ENCODE results near the gene ACTN3.

ACTN3 gene

GRCh38 chr11:66564538-66564937 is 17.8 kb downstream of the ACTN3 start:
- 94% methylated on average over 14 of the region's 14 CpGs for WGBS, 2 experiments
- Histone ChIP-seq H3K27me3 (ENCODE audit: control insufficient read depth, insufficient read depth, low read length, poor library complexity, severe bottlenecking) (peaks cover 6% of the 10 kb centered on the region), H3K4me1 (ENCODE audit: control insufficient read depth, insufficient read depth, low read length) (no peaks in the 10 kb centered on the region), H3K27ac (ENCODE audit: insufficient read depth, low read depth, low read length, poor library complexity, severe bottlenecking) (no peak overlapping the region), H3K9me3 (ENCODE audit: control insufficient read depth, low read length) (no peaks in the 10 kb centered on the region), H3K4me3 (ENCODE audit: insufficient read depth, low read depth, low read length) (no peak overlapping the region), H3K36me3 (ENCODE audit: control insufficient read depth, insufficient read depth, low read length) (peaks cover 7% of the 10 kb centered on the region)

DNA sequence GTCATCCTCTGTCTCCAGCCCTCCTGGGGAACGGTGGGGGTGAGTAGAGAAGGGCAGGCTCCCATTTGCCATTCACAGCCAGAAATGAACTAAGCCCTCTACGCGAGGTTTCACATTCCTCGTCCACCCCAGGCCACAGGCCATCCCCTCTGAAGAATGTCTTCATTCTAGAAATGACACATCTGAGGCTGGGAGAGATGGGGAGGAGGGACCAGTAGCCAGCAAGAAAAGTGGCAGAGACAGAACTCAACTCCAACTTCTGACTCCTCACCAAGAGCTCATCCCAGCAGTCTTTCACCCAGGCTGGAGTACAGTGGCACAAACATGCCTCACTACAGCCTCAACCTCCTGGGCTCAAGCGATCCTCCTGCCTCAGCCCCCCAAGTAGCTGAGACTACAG is 18.3 kb downstream of the ACTN3 start:
- H3K36me3 ChIP-seq (ENCODE audit: control insufficient read depth, insufficient read depth, low read length) = peaks cover 7% of the 10 kb centered on the region
- no peaks in the 10 kb centered on the region for H3K9me3 ChIP-seq (ENCODE audit: control insufficient read depth, low read length)
- peaks cover 6% of the 10 kb centered on the region for H3K27me3 ChIP-seq (ENCODE audit: control insufficient read depth, insufficient read depth, low read length, poor library complexity, severe bottlenecking)
- 91 to 92% methylated on average over 5 of the region's 5 CpGs for WGBS, 2 experiments
- no peak overlapping the region for H3K4me3 ChIP-seq (ENCODE audit: insufficient read depth, low read depth, low read length)
- no peaks in the 10 kb centered on the region for H3K4me1 ChIP-seq (ENCODE audit: control insufficient read depth, insufficient read depth, low read length)
- no peak overlapping the region for H3K27ac ChIP-seq (ENCODE audit: insufficient read depth, low read depth, low read length, poor library complexity, severe bottlenecking)

DNA sequence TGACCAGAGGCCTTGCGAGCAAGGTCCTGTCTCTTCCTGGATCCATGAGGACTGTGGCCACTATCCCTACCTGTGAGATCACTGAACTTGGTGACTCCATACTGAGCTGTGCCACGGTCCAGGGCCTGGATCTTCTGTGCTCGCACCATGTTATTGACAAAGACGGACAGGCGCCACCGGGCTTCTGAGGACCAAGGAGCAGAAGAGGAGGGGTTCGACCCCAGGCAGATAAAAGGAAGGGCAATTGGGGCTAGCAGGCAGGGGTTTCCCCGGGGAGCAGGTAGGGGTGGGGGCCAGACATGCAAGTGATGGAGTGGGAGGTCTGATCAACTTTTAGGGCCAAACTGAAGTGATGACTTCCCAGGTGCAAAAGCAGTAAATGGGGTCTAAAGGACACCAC is 19.5 kb downstream of the ACTN3 start:
- H3K27ac ChIP-seq (ENCODE audit: insufficient read depth, low read depth, low read length, poor library complexity, severe bottlenecking) = no peak overlapping the region
- peaks cover 6% of the 10 kb centered on the region for H3K27me3 ChIP-seq (ENCODE audit: control insufficient read depth, insufficient read depth, low read length, poor library complexity, severe bottlenecking)
- WGBS, 2 experiments = 94 to 97% methylated on average over 8 of the region's 8 CpGs
- H3K4me3 ChIP-seq (ENCODE audit: insufficient read depth, low read depth, low read length) = no peak overlapping the region
- no peaks in the 10 kb centered on the region for H3K9me3 ChIP-seq (ENCODE audit: control insufficient read depth, low read length)
- no peaks in the 10 kb centered on the region for H3K4me1 ChIP-seq (ENCODE audit: control insufficient read depth, insufficient read depth, low read length)
- H3K36me3 ChIP-seq (ENCODE audit: control insufficient read depth, insufficient read depth, low read length) = no peaks in the 10 kb centered on the region

DNA sequence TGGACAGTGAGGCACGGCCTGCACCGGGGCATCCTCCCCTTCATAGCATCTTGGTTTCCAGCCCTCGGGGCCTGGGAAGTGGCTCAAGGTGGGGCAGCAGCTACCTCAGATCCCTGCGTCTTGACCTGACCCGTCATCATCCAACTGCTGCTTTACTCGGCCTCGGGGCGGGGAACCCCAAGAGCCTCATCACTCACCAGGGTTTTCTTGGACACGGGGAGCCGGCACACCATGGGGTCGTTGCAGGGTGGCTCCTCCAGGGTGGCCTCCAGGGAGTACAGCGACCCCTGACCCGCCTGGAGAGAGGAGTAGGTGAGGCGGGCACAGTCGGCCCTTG is 21.1 kb downstream of the ACTN3 start:
- WGBS, 2 experiments = 82 to 85% methylated on average over 15 of the region's 15 CpGs
- no peaks in the 10 kb centered on the region for H3K9me3 ChIP-seq (ENCODE audit: control insufficient read depth, low read length)
- H3K36me3 ChIP-seq (ENCODE audit: control insufficient read depth, insufficient read depth, low read length) = no peaks in the 10 kb centered on the region
- peak overlapping the region; percentile 25 for H3K4me3 ChIP-seq (ENCODE audit: insufficient read depth, low read depth, low read length)
- H3K27me3 ChIP-seq (ENCODE audit: control insufficient read depth, insufficient read depth, low read length, poor library complexity, severe bottlenecking) = peaks cover 6% of the 10 kb centered on the region
- H3K27ac ChIP-seq (ENCODE audit: insufficient read depth, low read depth, low read length, poor library complexity, severe bottlenecking) = no peak overlapping the region
- no peaks in the 10 kb centered on the region for H3K4me1 ChIP-seq (ENCODE audit: control insufficient read depth, insufficient read depth, low read length)

GRCh38 chr11:66568124-66568916 is 21.6 kb downstream of the ACTN3 start, which contains the start of gene CTSF:
TSS of gene CTSF (minus strand) at chr11:66568606. CDS start at chr11:66568486, 120 bp downstream.
- Histone ChIP-seq H3K4me3 (ENCODE audit: insufficient read depth, low read depth, low read length) (peak within 1 kb of the TSS; percentile 25), H3K27me3 (ENCODE audit: control insufficient read depth, insufficient read depth, low read length, poor library complexity, severe bottlenecking) (peaks cover 6% of the 10 kb centered on the region), H3K4me1 (ENCODE audit: control insufficient read depth, insufficient read depth, low read length) (no peaks in the 10 kb centered on the region), H3K9me3 (ENCODE audit: control insufficient read depth, low read length) (no peaks in the 10 kb centered on the region), H3K36me3 (ENCODE audit: control insufficient read depth, insufficient read depth, low read length) (no peaks in the 10 kb centered on the region), H3K27ac (ENCODE audit: insufficient read depth, low read depth, low read length, poor library complexity, severe bottlenecking) (no peak within 1 kb of the TSS)
- 69 to 75% methylated on average over 77 of the region's 77 CpGs for WGBS, 2 experiments

GRCh38 chr11:66569076-66569475 is 22.4 kb downstream of the ACTN3 start:
- 92 to 93% methylated on average over 7 of the region's 7 CpGs for WGBS, 2 experiments
- H3K9me3 ChIP-seq (ENCODE audit: control insufficient read depth, low read length) = no peaks in the 10 kb centered on the region
- H3K27me3 ChIP-seq (ENCODE audit: control insufficient read depth, insufficient read depth, low read length, poor library complexity, severe bottlenecking) = peaks cover 6% of the 10 kb centered on the region
- no peak overlapping the region for H3K4me3 ChIP-seq (ENCODE audit: insufficient read depth, low read depth, low read length)
- H3K4me1 ChIP-seq (ENCODE audit: control insufficient read depth, insufficient read depth, low read length) = no peaks in the 10 kb centered on the region
- no peak overlapping the region for H3K27ac ChIP-seq (ENCODE audit: insufficient read depth, low read depth, low read length, poor library complexity, severe bottlenecking)
- no peaks in the 10 kb centered on the region for H3K36me3 ChIP-seq (ENCODE audit: control insufficient read depth, insufficient read depth, low read length)

DNA sequence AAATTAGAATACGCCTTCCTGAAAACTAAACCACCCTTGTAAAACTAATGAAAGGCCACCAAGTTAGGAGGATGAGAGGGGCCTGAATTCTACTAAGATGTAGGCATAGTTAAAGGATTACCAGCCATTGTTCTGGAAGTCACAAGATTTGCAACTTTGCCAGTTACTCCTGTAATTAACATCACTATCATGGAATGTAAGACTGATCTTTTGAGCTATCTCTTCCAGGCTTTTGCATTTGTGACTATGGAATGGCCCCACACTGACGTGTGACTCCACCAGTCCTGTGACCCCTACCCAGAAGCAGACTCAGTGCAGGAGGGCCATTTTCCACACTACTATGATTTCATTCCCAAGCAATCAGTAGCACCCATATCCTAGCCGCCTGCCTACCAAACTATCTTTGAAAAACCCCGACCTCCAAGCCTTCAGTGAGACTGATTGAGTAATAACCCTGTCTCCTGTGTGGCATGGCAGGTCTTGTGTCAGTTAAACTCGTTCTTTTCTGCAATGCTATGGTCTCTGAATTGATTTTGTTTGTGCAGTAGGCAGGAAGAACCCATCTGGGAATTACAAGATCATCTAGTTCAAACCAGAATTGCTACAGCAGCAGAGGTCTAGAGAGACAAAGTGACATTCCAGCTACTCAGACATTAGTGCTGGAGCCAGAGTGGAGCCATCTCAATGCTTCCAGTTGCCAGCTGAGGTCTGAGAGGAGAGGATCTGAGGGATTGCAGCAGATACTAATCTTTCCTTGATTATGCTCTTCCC is 23.6 kb downstream of the ACTN3 start:
- H3K4me1 ChIP-seq (ENCODE audit: control insufficient read depth, insufficient read depth, low read length) = no peaks in the 10 kb centered on the region
- no peak overlapping the region for H3K4me3 ChIP-seq (ENCODE audit: insufficient read depth, low read depth, low read length)
- H3K27ac ChIP-seq (ENCODE audit: insufficient read depth, low read depth, low read length, poor library complexity, severe bottlenecking) = peak overlapping the region; percentile 67
- peaks cover 6% of the 10 kb centered on the region for H3K27me3 ChIP-seq (ENCODE audit: control insufficient read depth, insufficient read depth, low read length, poor library complexity, severe bottlenecking)
- 68% methylated on average over 5 of the region's 5 CpGs for WGBS, 2 experiments
- no peaks in the 10 kb centered on the region for H3K9me3 ChIP-seq (ENCODE audit: control insufficient read depth, low read length)
- H3K36me3 ChIP-seq (ENCODE audit: control insufficient read depth, insufficient read depth, low read length) = no peaks in the 10 kb centered on the region

- Histone ChIP-seq H3K9me3 (ENCODE audit: control insufficient read depth, low read length) (no peaks in the 10 kb centered on the region), H3K36me3 (ENCODE audit: control insufficient read depth, insufficient read depth, low read length) (no peaks in the 10 kb centered on the region), H3K27me3 (ENCODE audit: control insufficient read depth, insufficient read depth, low read length, poor library complexity, severe bottlenecking) (peaks cover 6% of the 10 kb centered on the region), H3K4me3 (ENCODE audit: insufficient read depth, low read depth, low read length) (no peak overlapping the region), H3K27ac (ENCODE audit: insufficient read depth, low read depth, low read length, poor library complexity, severe bottlenecking) (peak overlapping the region; percentile 60), H3K4me1 (ENCODE audit: control insufficient read depth, insufficient read depth, low read length) (no peaks in the 10 kb centered on the region)
- 62 to 77% methylated on average over 2 of the region's 2 CpGs for WGBS, 2 experiments
Measured at GRCh38 chr11:66570850-66571180, 24.1 kb downstream of the ACTN3 start.

DNA sequence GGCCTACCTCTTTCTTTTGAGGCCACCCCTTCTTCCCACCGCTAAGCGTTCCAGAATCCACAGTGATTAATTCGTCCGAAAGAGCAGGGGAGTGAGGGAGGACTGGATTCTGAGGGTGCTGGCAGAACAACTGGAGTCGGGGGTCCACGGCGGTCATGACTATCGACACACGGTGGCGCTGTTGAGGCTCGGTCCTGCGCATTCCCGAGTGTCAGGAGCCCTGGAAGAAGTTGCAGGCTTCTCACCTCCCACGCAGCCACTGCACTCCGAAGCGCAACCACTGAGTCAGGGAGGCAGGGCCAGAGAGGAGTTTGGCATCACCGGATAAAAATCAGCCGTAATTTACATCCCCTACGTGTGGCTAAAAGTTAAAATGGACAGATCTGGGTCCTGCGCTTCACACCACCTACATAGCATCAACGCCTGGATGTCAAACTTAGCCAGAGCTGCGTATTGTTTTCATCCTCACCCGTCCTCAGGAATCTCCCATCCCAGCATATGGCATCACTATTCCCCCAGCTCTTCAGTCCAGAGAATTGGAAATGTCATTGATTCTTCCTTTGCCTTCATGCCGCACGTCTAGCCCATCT is 32.4 kb downstream of the ACTN3 start:
- H3K36me3 ChIP-seq (ENCODE audit: control insufficient read depth, insufficient read depth, low read length) = no peaks in the 10 kb centered on the region
- H3K4me3 ChIP-seq (ENCODE audit: insufficient read depth, low read depth, low read length) = no peak overlapping the region
- no peaks in the 10 kb centered on the region for H3K9me3 ChIP-seq (ENCODE audit: control insufficient read depth, low read length)
- WGBS, 2 experiments = 29 to 31% methylated on average over 25 of the region's 25 CpGs
- peaks cover 6% of the 10 kb centered on the region for H3K27me3 ChIP-seq (ENCODE audit: control insufficient read depth, insufficient read depth, low read length, poor library complexity, severe bottlenecking)
- no peak overlapping the region for H3K27ac ChIP-seq (ENCODE audit: insufficient read depth, low read depth, low read length, poor library complexity, severe bottlenecking)
- H3K4me1 ChIP-seq (ENCODE audit: control insufficient read depth, insufficient read depth, low read length) = no peaks in the 10 kb centered on the region

DNA sequence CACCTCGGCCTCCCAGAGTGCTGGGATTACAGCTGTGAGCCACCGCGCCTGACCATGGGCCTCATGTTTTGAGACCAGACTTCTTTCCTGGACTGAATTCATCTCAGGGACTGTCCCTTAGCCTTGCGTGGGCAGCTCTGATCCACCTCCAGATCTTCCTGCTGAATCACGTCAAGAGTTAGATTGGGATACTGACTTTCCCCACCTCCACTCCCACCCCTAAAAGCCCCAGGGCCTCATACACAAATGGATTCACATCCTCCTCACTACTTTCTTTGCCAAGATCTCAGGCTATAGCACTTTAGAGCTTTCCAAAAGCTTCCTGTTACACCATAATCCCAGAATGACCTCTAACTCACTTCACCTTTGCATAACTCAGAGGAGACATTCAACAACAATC is 34.1 kb downstream of the ACTN3 start:
- WGBS, 2 experiments = 92 to 94% methylated on average over 5 of the region's 5 CpGs
- Histone ChIP-seq H3K27ac (ENCODE audit: insufficient read depth, low read depth, low read length, poor library complexity, severe bottlenecking) (no peak overlapping the region), H3K4me3 (ENCODE audit: insufficient read depth, low read depth, low read length) (no peak overlapping the region)

More for the DNA sequence above, 34.1 kb downstream of the ACTN3 start:
- Histone ChIP-seq H3K27me3 (ENCODE audit: control insufficient read depth, insufficient read depth, low read length, poor library complexity, severe bottlenecking) (peaks cover 6% of the 10 kb centered on the region), H3K36me3 (ENCODE audit: control insufficient read depth, insufficient read depth, low read length) (no peaks in the 10 kb centered on the region), H3K4me1 (ENCODE audit: control insufficient read depth, insufficient read depth, low read length) (no peaks in the 10 kb centered on the region), H3K9me3 (ENCODE audit: control insufficient read depth, low read length) (no peaks in the 10 kb centered on the region)

Measured in ectodermal cell (in vitro differentiated cells).